Panc1 (cell line): ENCODE results near the gene CXCR1. TPM values are rescaled to one million over a fixed set of nuclear protein-coding genes. Genes with fewer than 3 reads are reported as not detected.

Experiments
- ATAC-seq: fragments of 200-7000 bp; cut with Tn5 transposase; 2 replicates; pipeline ENCODE4 v1.9.1; 2020; ENCODE audit warnings: mild to moderate bottlenecking, moderate library complexity
- BruUV-seq: library from RNA; stranded (reverse); fragments of 400-500 nt; replicated peaks from 2 replicates; lab custom pipeline; 2021; lab: Mats Ljungman, UMichigan
- CTCF ChIA-PET: fragments of 300-600 bp; sonication (Branson Sonifier 250); formaldehyde crosslinking; loops from one replicate; lab custom pipeline; 2022; ENCODE audit warnings: antibody characterized with exemption; lab: Charles Lee
- POLR2A ChIA-PET: fragments of 300-600 bp; sonication (Branson Sonifier 250); formaldehyde crosslinking; loops from one replicate; lab custom pipeline; 2022; ENCODE audit warnings: antibody characterized with exemption; lab: Charles Lee
- DNase-seq: peaks from one replicate; pipeline ENCODE4 v3.0.0-alpha.2; 2010; ENCODE audit warnings: low read depth, low spot score
- H3K27ac ChIP-seq: 2 replicates; pipeline ENCODE4 v1.5.1; 2011; ENCODE audit warnings: mild to moderate bottlenecking, low read length, inconsistent platforms
- H3K27me3 ChIP-seq: fragments of 200-500 bp; sonication (Bioruptor generic); 2 replicates; pipeline ENCODE4 v1.6.0; 2014; ENCODE audit warnings: low read length, inconsistent platforms; ENCODE audit not compliant: control insufficient read depth, insufficient read depth
- H3K36me3 ChIP-seq: fragments of 200-500 bp; sonication (Bioruptor generic); 2 replicates; pipeline ENCODE4 v1.5.1; 2014; ENCODE audit warnings: inconsistent platforms, mild to moderate bottlenecking, low read length, moderate library complexity; ENCODE audit not compliant: control insufficient read depth, insufficient read depth
- H3K4me1 ChIP-seq: 2 replicates; pipeline ENCODE4 v1.5.1; 2011; ENCODE audit warnings: inconsistent platforms, mild to moderate bottlenecking, low read length, moderate library complexity; ENCODE audit not compliant: control insufficient read depth, insufficient read depth
- H3K4me3 ChIP-seq, 2 experiments: 2 replicates each; pipeline ENCODE4 v1.5.1; 2011 to 2012; ENCODE audit warnings: low read depth in 2 of 2, low read length in 2 of 2, mild to moderate bottlenecking in 2 of 2, inconsistent platforms in 1 of 2, moderate library complexity in 1 of 2
- H3K9me3 ChIP-seq: fragments of 200-500 bp; sonication (Bioruptor generic); 2 replicates; pipeline ENCODE4 v1.5.1; 2014; ENCODE audit warnings: low read depth, mild to moderate bottlenecking, inconsistent platforms, low read length, moderate library complexity; ENCODE audit not compliant: control insufficient read depth, insufficient read depth
- CTCF ChIP-seq: fragments of 450-650 bp; IDR thresholded peaks from 2 replicates; pipeline ENCODE4 v1.5.1; 2017; ENCODE audit warnings: mild to moderate bottlenecking
- POLR2AphosphoS5 ChIP-seq: IDR thresholded peaks from 2 replicates; pipeline ENCODE4 v1.6.1; 2012; ENCODE audit warnings: mild to moderate bottlenecking, low read depth, low read length, moderate library complexity
- REST ChIP-seq, 2 experiments: IDR thresholded peaks; 2 replicates each; pipeline ENCODE4 v1.6.1; 2011 to 2012; ENCODE audit warnings: low read depth in 2 of 2, control low read depth in 1 of 2, low read length in 1 of 2, mild to moderate bottlenecking in 1 of 2, moderate library complexity in 1 of 2; ENCODE audit not compliant: insufficient read depth in 1 of 2
- SIN3A ChIP-seq: IDR thresholded peaks from 2 replicates; pipeline ENCODE4 v1.6.1; 2012; ENCODE audit warnings: low read depth, mild to moderate bottlenecking, low read length, moderate library complexity, borderline replicate concordance; ENCODE audit not compliant: insufficient read depth
- TCF7L2 ChIP-seq: IDR thresholded peaks from 2 replicates; pipeline ENCODE4 v1.6.1; 2011; ENCODE audit warnings: mild to moderate bottlenecking, low read depth, low read length, inconsistent platforms
- in situ Hi-C: cut with HindIII; loops from 2 replicates; pipeline ENCODE4 v1.10.0; 2016; ENCODE audit warnings: low sequenced_read_pairs, low pct_unique_long_range_greater_than_20kb
- intact Hi-C: fragments of 100-400 bp; cut with micrococcal nuclease; formaldehyde crosslinking; loops from one replicate; pipeline ENCODE4 v1.10.0; 2022; ENCODE audit not compliant: unreplicated experiment
- total RNA-seq: library from RNA; stranded (reverse); gene quantifications from one replicate; pipeline ENCODE4 v1.2.1, GENCODE V29; 2021; ENCODE audit not compliant: unreplicated experiment

The CXCR1 gene
- total RNA-seq, 1 experiment from 2014 or later = not detected

GRCh38 chr2:218155953-218156479 is 10.7 kb downstream of the CXCR1 start:
- ChIA-PET CTCF (no interaction called here), POLR2A (no interaction called here)
- no peak for TF ChIP-seq CTCF
- no peak for TF ChIP-seq SIN3A
- TF ChIP-seq POLR2AphosphoS5 = no peak
- TF ChIP-seq REST (IDR thresholded peaks at IDR 0.05; ENCODE audit: insufficient read depth in 1 of 2, low read depth in 2 of 2, low read length in 1 of 2) = no peak
- no peak for TF ChIP-seq TCF7L2
- DNase-seq (no peak), ATAC-seq (no peak)
- Histone ChIP-seq H3K4me1 (no peaks in the 10 kb centered on the region), H3K36me3 (no peaks in the 10 kb centered on the region), H3K9me3 (no peaks in the 10 kb centered on the region), H3K4me3 (no peak overlapping the region), H3K27ac (no peak overlapping the region), H3K27me3 (peaks cover 4% of the 10 kb centered on the region)
- in situ Hi-C loops = no loop called here
- BruUV-seq = no TSS peak
- intact Hi-C loops = no loop called here

- no peaks in the 10 kb centered on the region; the same call in none of the 2 replicates for H3K27me3 ChIP-seq
- no peak overlapping the region for H3K4me3 ChIP-seq
- intact Hi-C loops = no loop called here
- ChIA-PET CTCF (no interaction called here), POLR2A (no interaction called here)
- BruUV-seq = no TSS peak
- H3K36me3 ChIP-seq = no peaks in the 10 kb centered on the region
- TF ChIP-seq SIN3A (no peak), POLR2AphosphoS5 (no peak), TCF7L2 (no peak), CTCF (no peak), REST (IDR thresholded peaks at IDR 0.05; ENCODE audit: insufficient read depth in 1 of 2, low read depth in 2 of 2, low read length in 1 of 2) (no peak)
- no peaks in the 10 kb centered on the region for H3K9me3 ChIP-seq
- in situ Hi-C loops = no loop called here
- no peak overlapping the region for H3K27ac ChIP-seq
- DNase-seq = no peak
- H3K4me1 ChIP-seq = no peaks in the 10 kb centered on the region
- no peak for ATAC-seq
Observed at GRCh38 chr2:218152777-218153176, 14.0 kb downstream of the CXCR1 start.
